Forelimb muscle (tissue), 1 donor: ENCODE measurements around the gene LRP1B. TPM values are rescaled to one million over a fixed set of nuclear protein-coding genes. Genes with fewer than 3 reads are reported as not detected.

Experiments
- DNase-seq: peaks from one replicate; pipeline ENCODE4 v3.0.0-alpha.2; 2013; ENCODE audit warnings: low read depth
- polyA plus RNA-seq: library from polyadenylated mRNA; unstranded; fragments of 120-200 nt; gene quantifications from one replicate; pipeline ENCODE4 v1.2.1, GENCODE V29; 2013; ENCODE audit not compliant: insufficient read length

Gene LRP1B
- polyA plus RNA-seq, 1 donor, result 2.2 TPM

GRCh38 chr2:140918426-140918825, 1212.4 kb downstream of the LRP1B start:
- no peak for DNase-seq

- no peak for DNase-seq
Measured at GRCh38 chr2:140916410-140916809, 1214.4 kb downstream of the LRP1B start.

DNA sequence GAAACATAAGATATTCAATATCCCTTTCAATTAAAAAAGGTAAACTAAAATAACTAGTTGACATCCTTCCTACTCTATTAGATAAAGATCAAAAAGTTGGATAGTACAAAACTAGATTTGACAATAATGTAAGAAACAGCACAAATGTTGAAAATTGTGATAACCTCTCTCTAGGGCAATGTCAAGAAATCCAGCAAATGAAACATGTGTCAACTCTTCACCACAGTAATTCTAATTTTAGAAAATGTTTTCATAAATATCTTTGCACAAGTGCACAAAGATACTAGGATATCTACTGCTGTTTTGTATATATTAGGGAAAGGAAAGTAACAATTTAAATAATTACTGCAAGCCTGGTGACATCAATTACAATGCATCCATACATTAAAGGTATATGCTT, 1220.1 kb downstream of the LRP1B start:
- no peak for DNase-seq

GRCh38 chr2:140905083-140905781, 1225.6 kb downstream of the LRP1B start:
- no peak for DNase-seq

DNA sequence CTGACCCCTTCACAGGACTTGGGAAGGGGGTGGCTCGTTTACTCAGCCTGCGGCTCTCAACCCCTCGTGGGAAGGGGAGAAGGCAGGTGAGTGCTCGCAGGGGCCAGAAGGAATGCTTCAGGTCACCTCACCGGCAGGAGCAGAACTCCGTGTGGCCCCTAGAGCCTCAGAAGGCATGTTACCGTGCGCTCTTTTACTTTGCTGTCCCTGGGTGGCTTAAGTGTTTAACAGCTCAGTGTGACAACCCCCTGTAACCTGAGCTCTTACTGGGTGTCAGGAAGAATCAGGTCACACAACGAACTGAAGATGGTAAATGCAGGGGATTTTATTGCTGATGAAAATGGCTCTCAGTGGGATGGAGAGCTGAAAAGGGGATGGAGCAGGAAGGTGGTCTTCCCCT, 1235.4 kb downstream of the LRP1B start:
- no peak for DNase-seq

DNA sequence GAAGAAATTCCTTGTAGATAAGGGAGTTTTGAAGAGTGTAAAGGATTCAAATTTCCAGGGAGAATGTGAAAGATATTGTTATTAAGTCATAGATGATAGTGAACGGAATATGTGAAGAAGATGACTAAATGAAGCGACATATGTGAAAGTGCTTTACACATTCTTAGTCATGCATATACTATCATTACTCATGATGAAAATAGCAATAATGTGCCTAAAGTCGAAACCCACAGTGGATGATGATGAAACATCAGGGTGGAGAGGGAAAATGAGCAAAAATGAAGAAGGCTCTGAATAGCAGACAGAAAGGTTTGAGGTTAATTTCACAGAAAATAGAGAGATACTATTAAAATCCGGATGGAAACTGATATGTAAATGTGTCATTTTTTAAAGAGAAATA, 1237.1 kb downstream of the LRP1B start:
- DNase-seq, result no peak

DNA sequence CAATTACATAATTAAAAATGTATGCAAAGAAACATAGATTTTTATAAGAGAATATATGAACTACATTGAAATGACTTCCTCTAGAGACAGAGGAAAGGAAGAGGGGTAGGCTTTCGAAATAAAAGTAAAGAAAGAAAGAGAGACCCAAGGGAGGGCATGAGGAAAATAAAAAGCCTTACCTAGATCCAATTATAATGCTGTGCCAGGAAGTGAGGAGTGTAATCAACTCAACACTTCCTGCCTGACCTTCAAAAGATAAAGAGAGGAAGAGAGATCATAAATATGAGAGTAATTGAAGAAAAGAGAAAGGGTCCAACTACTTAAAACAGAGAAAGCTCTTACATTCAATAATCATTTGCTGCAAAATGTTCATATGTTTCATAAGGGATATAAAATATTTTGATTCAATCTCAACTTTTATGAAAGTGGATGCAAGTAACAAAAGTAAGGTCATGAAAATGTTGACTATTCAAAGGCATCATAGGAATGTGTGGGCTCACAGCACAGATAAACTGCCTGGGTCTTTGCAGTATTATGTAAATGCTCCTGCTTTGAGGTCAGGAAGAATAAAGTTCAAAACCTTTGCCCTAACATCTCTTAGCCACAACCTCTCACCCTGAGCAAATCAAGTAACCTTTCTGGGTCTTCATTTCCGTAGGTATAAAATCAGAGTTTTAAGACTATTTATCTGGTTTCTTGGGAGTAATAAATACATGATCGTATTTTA, 1237.7 kb downstream of the LRP1B start:
- DNase-seq, result no peak

DNA sequence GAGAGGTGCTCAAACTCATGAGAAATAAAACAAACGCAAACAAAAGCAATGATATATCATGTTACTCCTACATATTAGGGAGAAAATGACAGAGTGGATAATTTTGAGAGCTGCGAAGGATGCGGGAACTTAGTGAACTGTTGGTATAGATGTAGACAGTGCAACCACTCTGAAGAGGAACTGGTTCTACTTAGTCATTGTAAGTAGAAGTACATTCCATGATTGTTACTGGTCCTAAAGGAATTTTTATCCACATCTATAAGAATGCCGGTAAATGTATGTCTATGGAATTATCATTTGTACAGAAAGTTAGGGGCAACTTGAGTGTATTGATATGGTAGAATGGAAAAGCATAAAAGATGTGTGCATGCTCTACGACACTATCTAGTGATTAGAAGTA, 1238.4 kb downstream of the LRP1B start:
- no peak for DNase-seq

DNA sequence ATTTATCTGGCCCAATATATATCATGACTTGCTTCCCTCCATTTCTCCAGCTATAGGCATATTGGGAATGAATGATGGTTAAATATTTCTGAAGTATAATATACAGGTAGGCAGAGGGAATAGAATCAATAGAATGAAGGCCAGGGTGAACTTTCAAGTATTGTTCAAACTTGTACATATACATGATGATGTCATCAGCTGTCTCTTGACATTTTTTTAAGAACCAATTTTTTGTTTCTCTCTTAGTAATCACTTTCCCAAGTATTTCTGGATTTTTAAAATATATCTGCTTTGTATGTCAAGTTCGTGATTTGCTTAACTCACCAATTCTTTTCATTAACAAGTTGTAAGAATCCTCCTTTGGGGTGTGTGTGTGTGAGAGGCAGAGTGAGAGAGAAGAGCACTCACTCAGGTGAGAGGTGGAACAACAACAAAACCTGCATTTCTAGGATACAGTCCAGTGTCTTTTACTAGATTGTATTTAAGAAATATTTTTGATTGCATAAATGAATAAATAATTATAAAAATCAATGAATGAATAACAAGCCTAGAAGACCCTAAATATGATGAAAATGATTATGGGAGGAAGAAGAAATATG, 1239.1 kb downstream of the LRP1B start:
- no peak for DNase-seq

DNA sequence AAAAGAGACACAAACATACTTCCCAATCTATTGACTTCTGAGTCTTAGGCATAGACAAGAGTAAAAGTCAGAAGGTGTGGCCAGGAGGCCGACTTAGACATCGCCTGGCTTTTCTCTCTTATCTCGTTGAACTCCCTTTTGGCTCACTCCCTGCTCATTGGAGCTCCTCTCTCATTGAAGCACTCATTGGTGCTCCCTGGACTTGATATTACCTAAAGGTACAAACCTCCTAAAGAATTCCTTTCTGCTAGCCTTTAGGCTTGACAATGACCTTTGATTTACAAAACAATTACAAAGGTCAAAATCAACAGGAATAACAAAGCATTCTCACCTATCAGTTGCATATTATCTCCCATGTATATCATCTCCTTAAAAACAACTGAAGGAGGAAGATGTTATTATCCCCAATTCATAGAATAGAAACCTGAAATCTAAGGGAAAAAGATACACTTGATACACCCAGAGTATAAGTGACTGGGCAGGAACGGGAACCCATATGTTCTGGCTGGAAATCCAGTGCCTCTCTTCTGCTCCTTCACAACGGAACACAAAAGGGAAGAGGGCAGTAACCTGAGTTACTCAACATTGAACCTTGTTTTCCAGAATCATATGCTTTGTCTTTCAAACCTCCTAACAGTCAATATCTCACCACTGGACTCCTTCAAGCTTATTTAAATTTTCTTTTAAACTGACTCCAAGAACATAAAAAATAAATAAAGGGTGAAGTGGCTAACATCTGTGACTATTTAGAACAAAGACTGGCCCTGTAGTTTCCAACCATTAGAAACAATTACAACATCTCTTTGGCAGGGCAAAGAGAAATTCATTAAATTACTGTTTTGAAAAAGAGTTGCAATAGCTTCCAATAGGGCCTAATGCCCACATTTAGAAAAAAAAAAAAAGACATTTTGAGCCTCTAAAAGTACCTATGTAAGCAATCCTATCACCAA, 1247.9 kb downstream of the LRP1B start:
- DNase-seq, result no peak

DNA sequence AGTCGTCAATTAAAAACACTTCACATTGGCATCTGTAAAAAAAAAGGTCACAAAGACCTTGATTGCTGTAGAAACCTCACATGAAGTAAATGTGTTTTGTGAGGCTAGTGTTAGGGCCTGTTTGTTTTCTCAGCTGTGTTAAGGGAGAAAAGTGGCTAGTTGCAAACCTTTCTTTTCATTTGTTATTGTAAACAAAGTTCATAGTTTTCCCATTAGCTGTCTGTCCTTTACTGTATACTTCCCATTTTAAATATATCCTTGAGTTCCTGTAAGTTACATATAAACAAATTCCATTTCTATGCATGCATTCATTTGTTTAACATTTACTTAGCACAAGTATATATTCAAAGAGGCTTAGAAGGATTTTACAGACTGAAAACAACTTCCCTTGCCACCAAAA, 1250.2 kb downstream of the LRP1B start:
- DNase-seq, result no peak

DNA sequence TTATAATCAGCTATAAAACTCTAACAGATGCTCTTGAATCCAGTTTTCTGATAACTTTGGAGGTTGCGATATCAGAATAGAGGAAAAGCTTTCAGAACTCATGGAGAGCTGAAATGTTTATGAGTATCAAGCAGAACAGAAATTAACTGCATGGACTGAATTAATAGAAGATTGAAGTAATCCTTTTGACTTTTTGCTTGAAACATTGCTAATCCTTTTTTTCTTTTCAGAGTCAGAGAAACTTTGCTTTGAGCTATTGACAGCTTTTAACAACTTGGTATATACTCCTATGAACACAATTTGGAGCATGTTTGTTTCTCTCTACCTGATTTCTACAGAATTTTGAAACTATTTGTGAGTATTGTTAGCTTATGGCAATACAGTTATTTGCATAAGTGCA, 1254.8 kb downstream of the LRP1B start:
- no peak for DNase-seq

DNA sequence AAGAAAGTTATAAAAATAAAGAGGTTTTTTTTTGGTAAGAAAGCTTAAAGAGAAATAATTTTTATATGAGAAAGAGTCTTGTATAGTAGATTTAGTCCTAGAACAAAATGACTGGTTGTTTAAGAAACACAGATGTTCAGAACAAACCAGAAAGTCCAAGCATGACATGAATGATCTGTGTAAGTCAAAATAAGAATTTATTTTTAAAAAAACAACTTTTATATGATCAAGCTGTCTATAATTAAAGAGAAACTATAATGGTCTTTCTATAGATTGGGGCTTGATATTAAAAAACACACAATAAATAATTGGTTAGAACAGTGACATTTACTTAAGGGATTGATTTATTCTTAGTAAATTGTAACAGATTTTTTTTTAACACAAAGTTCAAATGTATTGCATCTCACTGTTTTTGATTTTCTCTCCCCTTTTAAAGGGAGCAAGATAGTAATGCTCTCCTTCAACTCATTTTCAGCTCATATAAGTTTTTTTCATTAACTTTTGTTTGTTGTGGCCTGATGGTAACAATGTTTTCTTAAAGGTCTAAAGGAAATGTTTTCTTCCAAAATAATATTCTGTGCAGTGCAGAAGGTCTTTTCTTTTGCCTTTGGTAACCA, 1256.8 kb downstream of the LRP1B start:
- DNase-seq, result no peak

DNA sequence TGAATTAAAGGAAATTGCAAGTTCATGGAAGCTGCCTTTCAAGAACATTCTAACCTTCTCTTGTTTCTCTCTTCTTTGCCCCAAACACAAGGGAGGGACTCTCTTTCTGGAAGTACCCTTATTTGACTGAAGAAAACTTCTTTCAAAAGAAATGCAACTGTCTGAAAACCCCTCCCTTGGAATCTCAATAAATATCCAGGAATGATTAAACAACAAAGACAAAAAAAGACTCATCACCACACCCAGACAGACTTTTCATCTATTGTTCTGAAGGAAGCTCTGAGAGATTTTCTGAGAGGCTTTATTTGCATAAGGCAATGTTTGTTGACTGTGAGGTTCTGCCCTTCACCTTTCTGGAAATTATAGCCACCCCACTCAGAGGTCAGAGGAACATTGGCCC, 1260.9 kb downstream of the LRP1B start:
- DNase-seq, result no peak

GRCh38 chr2:140869107-140869506, 1261.7 kb downstream of the LRP1B start:
- no peak for DNase-seq

DNA sequence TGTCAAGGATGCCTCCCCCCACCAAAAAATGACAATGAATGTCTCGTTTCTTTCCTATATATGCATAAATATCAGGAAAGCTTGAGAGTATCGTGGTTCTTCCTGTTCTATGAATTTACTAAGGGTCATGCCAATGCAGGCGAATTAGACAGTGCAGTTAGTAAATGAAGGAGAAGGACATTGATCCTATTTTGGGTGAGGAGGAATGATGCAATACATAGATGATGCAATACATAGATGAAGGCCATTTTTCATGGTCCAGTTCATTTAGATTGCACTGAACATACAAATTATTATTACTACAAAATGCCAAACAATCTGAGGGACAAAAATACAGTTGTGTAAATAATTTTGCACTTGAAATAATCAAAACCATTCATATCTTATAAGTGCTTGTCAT, 1265.0 kb downstream of the LRP1B start:
- no peak for DNase-seq

DNA sequence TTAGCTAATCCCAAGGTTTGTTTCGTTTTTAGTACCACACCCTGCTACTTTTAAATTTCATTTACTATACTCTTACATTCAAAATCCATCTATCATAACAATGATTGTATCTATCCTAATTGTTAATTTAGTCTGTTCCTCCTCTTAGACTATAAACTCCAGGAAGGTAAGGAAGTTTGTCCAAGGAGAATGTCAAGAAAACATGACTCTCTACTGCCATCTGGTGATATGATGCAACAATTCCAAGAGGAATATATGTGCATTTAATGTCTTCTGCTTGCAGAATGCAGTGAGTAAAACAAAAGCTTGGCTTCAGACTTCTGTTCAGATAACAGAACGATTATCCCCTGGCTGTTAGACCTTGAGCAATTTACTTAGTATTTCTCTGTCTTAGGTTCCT, 1267.1 kb downstream of the LRP1B start:
- peak; percentile 9 for DNase-seq

GRCh38 chr2:140862181-140862580, 1268.6 kb downstream of the LRP1B start:
- no peak for DNase-seq

DNA sequence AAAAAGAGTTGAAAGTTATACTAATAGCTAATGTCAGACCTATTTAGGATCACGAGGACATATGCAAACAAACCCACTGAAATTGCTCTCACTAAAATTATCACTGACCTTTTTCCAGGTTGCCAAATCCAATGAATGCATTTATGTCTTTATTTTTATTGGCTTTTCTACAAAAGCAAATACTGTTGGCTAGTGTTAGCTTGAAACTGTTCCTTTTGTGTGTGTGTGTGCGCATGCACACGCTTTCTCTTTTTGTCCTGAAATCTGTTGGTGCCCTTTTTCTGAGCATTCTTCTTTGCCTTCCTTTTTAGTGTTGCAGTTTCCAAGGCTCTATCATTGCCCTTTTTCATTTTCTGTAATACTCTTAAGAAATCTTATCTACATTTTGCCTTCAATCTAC, 1269.2 kb downstream of the LRP1B start:
- no peak for DNase-seq

DNA sequence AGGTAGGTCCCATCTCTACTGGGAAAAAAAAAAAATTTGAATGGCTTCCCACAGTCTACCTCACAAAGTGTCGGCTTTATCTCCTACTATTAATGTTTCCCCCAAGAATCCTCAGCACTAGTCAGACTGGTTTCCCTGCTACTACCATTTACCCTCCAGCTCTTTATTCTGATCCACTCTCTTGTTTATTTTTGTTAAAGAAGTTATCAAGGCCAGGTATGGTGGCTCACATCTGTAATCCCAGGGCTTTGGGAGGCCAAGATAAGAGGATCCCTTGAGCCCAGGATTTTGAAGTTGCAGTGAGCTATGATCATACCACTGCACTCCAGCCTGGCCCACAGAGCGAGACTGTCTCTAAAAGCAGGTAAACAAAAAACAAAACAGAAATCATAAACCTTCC, 1275.3 kb downstream of the LRP1B start:
- DNase-seq, result no peak

DNA sequence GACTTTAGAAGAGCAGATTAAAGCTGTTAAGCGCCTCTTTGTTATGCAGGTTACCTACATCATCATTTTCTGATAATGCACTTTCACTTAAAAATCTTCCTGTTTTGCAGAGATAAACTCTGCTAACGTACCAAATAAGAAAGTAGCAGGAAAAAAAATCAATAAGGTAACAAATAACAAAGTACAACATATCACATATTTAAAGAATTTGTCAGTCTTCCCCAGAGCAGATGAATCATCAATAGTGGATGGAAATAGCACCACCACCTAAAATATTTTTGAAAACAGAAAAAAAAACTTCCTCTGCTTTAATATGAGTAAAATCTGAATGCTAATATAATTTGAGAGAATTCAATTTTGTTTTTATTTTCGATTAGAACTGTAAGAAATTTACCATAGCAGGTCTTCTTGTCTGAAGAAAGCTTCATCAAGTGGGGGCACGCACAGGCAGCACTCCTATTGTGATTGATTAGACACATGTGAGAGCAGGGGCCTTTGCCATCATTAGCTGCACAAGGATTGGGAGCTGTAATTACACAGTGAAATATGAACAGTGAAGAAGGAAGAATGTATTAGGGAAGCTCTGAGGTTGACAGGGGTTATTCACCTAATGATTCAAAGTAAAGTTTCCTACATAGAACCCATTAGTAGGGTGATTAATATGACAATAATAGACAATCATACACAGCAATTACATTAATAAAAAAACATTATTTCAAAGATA, 1279.4 kb downstream of the LRP1B start:
- no peak for DNase-seq
